GM21576 (cell line): ENCODE results near the gene AGO3.
A peak's percentile ranks its signal among the peaks of the same experiment; 100 is the strongest.
"Not testable (repeated sequence)": the region's sequence is repeated elsewhere in the genome, so short reads cannot be mapped to it uniquely, and the experiment has no call there.

Experiments used
- ATAC-seq: cut with Tn5 transposase; IDR thresholded peaks from one replicate; pipeline ENCODE4 v1.9.1; 2021; ENCODE audit warnings: mild to moderate bottlenecking, moderate library complexity; ENCODE audit not compliant: unreplicated experiment

The AGO3 gene

DNA sequence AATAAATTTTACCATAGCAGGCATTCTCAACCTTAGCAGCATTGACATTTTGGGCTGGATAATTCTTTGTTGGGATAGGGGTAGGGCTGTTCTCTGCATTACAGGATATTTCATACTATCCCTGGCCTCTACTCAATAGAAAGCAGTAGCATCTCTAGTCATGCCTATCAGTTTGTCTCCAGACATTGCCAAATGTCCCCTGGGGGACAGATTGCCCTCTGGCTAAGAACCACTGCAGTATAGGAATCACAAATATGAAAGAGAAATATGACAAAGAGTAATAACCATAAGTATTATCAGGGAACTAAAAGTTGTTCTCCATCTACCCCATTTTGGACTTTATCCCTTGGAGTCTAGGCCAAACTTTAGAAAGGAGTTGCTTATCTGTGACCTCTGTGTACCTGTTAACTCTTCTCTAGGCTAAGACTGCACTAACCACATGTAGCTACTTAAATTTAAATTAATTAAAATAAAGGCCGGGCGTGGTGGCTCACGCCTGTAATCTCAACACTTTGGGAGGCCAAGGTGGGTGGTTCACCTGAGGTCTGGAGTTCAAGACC is 76.1 kb downstream of the AGO3 start:
- ATAC-seq, result no peak

DNA sequence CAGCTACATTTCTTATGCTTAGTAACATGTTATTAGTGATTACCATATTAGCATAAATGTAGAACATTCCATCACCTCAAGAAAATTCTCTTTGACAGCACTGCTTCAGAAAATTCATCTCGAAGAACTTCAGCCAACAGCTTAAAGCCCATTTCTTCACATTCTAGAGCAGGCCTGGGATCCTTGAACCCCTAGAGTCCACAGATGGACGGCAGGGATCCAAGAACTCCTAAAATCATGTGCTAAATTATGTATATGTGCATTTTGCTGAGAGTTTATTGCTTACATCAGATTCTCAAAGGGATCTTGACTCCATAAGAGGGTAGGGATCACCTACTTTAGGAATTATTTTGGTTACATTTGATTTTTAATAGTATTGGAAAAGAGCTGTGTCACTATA is 76.8 kb downstream of the AGO3 start:
- no peak for ATAC-seq

DNA sequence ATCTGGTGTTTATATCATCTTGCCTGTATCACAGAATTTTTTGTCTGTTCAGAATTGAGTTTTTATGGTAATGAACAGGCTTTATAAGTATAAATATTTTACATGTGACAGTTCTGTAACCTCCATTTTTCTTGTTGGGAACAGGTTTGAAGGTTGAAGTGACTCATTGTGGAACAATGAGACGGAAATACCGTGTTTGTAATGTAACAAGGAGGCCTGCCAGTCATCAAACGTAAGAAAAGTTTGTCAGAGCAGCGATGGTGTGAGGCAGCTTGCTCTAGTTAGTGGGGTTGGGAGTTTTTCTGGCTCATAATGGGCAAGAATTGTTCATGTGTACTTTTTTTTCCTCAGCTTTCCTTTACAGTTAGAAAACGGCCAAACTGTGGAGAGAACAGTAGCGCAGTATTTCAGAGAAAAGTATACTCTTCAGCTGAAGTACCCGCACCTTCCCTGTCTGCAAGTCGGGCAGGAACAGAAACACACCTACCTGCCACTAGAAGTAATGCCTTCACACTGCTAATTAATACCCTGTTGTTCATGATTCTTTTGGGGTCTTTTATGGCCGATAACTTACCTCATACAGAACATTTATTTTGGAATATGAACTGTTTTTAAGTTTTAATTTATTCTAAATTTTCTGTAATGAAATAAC is 77.8 kb downstream of the AGO3 start:
- no peak for ATAC-seq

DNA sequence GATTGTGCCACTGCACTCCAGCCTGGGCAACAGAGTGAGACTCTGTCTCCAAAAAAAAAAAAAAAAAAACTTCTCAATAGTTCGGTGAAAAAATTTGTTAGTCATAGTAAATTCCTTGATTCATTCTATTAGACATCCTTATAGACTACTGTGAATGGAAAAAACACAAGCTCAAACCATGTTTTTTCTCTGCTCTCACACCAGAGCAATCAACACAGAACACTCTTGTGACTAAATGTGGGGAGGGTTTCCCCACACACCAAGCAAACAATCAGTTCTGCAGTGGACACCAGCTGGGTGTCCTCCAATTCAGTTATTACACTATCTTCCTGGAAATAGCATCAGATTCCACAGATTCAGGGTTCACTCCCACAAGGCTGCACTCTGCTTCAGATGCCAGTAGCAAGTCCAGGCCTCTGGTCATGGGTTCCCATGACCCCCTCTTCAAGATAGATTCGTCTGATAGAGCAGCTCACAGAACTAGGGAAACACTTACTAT is 83.9 kb downstream of the AGO3 start:
- ATAC-seq, result no peak

DNA sequence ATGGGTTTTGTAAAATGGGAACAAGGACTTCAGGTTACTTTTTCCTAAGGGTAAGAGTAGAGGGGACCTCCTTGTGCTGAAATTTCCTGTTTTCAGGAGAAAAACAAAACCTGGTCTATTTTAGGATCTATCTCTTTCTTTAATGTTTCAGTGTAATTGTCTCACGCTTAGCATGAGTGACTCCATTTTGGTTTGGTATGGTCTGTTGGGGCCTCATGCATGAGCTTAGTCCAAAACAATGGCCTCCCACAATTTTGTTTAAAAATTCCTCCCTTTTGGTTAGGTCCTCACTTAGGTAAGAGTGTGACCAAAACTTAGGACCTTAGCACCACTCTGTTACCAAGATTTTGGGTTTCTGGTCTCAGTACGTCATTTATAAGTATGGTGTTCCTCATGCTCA is 85.8 kb downstream of the AGO3 start:
- no peak for ATAC-seq

DNA sequence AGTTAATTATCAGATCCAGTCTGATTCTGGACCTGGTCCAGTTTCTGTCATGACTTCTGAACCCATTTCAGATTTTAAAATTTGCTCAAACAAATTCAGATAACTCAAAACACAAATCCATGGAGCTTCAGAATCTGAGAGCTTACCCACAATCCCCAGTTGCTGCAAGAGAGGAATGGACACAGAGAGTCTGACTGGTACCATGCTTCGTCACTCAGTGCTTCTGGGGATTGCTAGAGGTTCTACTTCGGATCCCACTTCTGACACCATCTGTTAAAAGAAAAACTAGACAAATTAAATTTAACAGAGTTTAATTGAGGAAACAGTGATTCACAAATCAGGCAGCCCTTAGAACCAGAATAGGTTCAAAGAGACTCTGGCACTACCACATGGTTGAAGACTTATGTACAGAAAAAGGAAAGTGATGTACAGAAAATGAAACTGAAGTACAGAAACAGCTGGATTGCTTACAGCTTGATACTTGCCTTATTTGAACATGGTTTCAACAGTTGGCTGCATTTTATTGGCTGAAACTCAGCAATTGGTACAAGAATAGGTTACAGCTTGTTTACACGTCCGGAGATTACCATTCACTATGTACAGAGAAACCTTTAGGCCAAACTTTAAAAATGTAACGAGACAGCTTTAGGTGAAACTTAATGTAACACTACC is 92.3 kb downstream of the AGO3 start:
- peak; percentile 63 for ATAC-seq

DNA sequence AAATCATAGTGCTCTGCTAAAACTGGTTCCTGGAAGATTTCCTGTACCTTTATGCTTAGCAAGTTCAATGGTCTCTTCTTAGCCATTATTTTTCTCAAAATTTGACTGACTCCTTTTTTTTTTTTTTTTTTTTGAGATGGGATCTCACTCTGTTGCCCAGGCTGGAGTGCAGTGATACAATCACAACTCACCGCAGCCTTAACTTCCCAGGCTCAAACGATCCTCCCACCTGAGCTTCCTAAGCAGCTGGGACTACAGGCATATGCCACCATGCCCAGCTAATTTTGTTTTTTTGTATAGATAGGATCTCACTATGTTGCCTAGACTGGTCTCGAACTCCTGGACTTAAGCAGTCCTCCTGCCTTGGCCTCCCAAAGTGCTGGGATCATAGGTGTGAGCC is 93.1 kb downstream of the AGO3 start:
- not testable (repeated sequence) for ATAC-seq

DNA sequence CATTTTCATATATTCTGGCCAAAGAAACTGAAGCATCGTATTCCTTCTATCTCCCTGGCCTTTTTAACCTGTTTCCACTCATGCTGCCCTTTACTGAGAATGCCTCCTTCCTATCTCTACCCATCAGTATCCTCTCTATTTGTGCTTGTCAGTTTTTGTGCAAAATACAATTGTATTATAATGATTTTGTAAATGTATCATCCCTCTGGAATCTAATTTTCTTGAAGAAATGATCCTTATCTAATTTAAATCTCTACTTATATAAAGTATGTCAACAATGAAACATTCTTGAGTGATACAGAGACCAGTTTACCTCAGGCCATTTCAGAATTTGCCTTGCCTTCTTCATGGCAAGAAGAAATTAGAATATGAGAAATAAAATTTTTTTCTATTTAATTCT is 93.9 kb downstream of the AGO3 start:
- no peak for ATAC-seq

DNA sequence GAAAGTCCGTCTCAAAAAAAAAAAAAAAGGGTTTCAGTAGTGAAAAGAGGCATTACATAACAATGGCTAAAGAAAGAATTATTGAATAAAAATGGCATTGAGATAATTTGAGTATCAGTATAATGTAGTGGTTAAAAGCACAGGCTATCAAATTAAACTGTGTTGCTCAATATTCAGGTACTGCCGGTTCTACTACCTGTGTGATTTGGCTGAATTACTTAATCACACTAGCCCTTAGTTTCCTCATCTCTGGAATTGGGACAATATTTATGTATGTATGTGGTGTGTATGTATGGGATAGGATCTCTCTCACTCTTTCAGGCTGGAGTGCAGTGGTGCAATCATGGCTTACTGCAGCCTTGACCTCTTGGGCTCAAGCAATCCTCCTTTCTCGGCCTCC is 96.9 kb downstream of the AGO3 start:
- ATAC-seq, result no peak

DNA sequence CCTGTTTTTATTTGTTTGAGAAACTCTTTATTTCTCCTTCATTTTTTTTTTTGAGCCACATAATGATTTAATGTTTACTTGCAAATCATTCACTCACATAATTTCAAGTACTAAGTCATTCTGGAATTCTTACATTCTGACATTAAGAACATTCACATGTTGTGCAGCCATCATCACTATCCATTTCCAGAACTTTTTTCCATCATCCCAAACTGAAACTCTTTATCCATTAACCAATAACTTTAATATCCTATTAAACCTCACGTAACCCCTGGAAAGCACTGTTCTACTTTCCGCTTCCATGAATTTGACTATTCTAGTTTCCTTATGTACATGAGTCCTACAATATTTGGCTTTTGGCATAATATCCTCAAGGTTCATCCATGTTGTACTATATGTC is 100.5 kb downstream of the AGO3 start:
- ATAC-seq, result no peak

DNA sequence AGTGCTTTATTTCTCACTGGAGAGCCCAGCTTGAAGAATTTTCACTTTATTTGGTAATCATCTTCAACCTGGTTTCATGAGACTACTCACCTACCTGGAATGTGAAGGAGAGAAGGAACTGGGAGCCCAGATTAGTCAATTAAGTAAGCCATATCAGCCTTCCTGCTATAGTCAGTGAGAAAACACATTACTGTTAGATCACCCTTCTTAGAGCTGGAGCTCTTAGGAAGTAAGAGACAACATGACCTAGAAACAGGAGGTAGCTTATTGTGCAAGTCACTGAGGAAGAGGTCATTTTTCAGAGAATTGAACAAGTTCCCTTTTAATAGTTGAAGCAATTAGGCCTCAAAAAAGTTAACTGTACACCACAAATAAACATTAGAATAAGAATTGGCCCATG is 103.8 kb downstream of the AGO3 start:
- ATAC-seq, result no peak

DNA sequence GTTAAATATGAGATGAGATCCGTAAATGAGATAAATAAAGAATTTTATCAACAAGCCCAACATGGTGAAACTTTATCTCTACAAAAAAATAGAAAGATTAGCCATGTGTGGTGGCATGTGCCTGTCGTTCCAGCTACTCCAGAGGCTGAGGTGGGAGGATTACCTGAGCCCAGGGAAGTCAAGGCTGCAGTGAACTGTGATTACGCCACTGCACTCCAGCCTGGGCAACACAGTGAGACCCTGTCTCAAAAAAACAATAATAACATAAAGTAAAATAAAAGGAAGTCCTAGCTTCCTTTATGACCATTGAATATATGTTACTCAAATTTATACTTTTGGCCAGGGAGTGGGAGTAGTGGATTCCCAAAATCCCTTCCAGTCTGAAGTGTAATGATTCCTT is 104.2 kb downstream of the AGO3 start:
- ATAC-seq, result no peak

DNA sequence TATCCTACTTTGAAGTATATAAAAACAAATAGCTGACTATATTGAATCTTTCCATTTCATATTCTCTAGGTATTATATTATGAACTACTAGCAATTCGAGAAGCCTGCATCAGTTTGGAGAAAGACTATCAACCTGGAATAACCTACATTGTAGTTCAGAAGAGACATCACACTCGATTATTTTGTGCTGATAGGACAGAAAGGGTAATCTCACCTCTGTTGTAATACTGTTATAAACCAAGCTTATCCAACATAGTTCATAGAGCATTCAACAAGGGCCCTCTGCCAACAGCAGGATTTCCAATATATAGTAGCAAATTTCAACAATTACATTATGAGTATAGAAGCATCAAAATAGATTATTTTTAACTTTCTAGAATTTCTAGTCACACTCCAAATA is 109.3 kb downstream of the AGO3 start:
- ATAC-seq, result no peak

DNA sequence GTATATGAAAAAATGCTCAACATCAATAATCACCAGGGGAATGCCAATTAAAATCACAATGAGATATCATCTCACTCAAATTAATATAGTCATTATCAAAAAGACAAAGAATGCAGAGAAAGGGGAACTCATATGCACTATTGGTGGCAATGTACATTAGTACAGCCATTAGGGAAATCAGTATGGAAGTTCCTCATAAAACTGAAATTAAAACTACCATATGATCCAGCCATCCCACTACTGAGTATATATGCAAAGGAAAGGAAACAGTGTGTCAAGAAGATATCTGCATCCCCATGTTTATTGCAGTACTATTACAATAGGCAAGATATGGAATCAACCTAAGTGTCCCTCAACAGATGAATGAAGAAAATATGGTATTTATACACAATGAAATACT is 120.9 kb downstream of the AGO3 start:
- ATAC-seq, result no peak

DNA sequence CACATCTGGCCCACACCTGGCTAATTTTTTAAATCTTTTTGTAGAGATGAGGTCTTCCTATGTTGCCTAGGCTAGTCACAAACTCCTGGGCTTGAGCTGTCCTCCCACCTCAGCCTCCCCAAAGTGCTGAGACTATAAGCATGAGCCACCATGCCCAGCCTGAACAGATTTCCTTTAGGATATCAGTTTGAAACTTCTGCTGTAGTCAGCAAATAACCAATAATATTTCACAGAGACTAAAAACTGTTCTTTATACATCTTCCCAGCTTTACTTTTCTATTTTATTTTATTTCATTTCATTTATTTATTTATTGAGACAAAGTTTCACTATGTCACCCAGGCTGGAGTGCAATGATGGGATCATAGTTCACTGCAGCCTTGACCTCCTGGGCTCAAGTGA is 123.1 kb downstream of the AGO3 start:
- no peak for ATAC-seq

DNA sequence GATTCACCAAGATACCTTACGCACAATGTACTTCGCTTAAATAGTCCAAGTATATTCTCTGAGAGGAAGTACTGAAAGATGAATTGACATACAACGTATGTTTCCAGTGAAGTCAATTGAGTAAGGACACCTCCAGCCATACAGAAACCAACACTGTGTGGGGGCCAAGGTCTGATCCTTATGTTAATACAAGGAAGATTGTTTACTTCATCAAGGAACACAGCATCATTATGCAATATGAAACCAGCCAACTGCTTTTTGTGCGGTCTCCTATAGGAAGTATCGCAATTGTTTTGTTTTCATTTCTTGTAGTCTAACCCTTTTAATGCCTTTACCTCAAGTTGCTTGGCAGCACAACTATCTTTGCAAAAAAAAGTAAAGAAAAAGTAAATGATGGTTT is 124.8 kb downstream of the AGO3 start:
- no peak for ATAC-seq

DNA sequence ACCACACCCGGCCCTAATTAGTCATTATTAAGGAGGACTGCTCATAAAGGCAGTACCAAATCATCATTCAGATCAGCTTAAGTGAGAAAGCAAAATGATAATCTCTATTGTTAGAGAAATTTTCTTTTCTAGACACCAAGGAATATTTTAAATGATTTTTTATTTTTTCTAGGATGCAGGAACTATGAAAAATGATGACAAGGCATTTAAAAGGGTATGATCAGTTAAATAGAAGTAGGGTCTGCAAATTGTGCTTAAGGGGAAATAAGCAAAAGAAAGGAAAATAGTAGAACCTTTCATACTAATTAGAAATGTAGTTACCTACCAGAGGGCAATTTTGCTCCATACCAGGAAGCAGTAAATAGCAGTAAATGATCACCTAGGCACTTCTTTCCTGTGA is 131.4 kb downstream of the AGO3 start:
- no peak for ATAC-seq

DNA sequence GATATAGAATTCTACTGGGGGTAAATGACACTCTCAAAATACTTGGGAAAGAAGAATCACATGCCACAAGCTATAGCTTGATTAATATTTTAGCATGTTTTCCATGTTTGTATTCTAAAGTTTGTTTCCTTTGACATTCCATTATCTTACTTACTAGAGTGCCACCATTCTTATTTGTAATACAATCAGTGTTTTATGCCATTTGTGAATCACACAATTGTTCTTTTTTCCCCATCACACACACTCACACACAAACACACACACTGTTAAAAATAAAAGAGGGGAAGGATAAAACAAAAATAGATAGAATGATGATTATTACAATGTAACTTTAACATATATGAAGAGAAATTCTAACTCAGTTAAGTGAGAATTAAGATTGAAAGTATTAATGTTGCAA is 137.0 kb downstream of the AGO3 start:
- no peak for ATAC-seq

DNA sequence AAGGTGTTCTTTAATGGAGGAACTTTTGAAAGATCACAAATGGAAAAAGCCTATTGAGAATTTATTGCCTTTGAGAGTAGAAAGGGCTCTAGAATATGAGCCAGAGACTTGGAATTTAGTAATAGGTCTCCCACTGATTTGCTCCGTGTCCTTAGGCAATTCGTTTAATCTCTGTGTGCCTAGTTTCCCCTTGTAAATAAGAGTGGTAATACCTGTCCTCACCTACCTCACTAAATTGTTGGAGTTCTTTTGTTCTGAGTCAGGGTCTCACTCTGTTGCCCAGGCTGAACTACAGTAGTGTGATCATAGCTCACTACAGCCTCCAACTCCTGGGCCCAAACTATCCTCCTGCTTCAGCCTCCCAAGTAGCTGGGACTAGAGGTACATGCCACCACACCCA is 138.0 kb downstream of the AGO3 start:
- no peak for ATAC-seq

DNA sequence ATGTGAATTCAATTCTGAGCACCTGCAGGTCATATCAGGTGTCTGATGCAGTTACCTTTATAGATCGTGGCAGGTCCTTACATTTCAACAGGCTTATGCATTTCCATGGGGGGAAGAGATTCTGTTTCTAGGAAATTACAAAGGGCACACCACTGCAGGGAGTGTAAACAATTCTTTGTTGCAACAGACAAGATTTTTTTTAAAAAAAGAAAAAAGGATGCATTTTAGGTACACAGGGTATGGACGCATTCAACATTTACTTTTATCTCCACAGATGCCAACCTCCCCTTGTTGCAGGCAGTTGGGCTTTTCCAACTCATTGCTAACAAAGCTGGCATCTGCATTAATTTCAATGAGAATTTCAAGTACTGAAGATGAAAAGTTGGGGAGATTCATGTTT is 139.4 kb downstream of the AGO3 start:
- no peak for ATAC-seq

DNA sequence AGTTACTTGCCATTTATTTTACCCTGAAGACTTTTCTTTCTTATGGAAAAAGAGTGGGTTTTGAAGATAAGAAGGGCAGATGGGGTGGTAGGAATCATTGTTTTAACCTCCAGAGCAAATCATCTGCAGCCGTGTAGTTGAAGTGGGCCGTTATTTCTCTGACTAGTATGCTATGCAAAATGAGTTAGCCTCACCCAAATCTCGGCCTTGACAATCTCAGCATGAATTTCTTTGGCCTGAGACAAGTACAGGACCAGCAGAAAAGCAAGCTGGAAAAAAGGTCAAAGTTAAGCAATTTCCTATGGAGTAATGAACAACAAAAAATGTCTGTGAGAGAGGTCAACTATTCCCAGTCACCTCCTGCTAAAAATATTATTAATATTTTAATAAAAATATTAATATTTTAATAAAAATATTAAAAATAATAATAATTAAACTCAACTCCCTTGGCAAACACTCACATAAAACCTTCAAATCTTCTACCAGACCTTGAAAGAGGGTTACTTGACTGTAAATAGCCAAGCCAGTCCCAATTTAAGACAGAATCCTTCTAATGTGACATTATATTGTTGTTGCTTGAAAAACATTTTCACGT is 146.2 kb downstream of the AGO3 start:
- no peak for ATAC-seq

DNA sequence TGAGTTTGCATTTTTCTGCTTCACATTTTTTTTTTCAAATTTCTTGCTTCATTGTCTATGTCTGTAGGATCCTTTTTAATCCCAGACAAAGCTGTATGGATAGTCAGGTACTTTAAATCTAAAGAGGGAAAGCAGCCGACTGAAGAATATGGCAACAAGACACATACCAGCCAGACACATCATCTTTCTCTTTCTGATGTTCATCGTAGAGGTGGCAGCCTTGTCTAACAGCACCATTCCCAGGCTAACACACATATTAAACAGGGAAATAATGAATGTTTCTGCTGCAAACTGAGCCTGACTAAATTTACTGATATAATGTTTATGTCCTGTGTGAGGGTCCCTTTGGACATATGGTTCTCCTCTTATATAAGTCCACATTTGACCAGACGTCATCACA is 149.3 kb downstream of the AGO3 start:
- ATAC-seq, result no peak
